Liver (tissue), 9 donors: ENCODE results near the gene CROCC2. TPM values are rescaled to one million over a fixed set of nuclear protein-coding genes. Genes with fewer than 3 reads are reported as not detected.
A peak's percentile ranks its signal among the peaks of the same experiment; 100 is the strongest.

Experiments
- DNase-seq: peaks from one replicate; pipeline ENCODE4 v3.0.0-alpha.2; 2017; ENCODE audit warnings: low spot score
- H3K27ac ChIP-seq, 2 donors: one replicate each; pipeline ENCODE4 v1.7.0; 2013; ENCODE audit warnings: inconsistent platforms in 2 of 2, low read length in 2 of 2, control low read depth in 1 of 2, low read depth in 1 of 2, mild to moderate bottlenecking in 1 of 2
- H3K27me3 ChIP-seq, 4 donors: one replicate each; pipeline versions ENCODE4 v1.6.1 to v1.7.0; 2013; ENCODE audit warnings: low read length in 3 of 4, inconsistent platforms in 1 of 4, mild to moderate bottlenecking in 1 of 4, moderate library complexity in 1 of 4; ENCODE audit not compliant: control insufficient read depth in 4 of 4, insufficient read depth in 4 of 4
- H3K36me3 ChIP-seq, 4 donors: one replicate each; pipeline versions ENCODE4 v1.6.1 to v1.7.0; 2013; ENCODE audit warnings: low read length in 3 of 4, mild to moderate bottlenecking in 3 of 4, low read depth in 1 of 4, moderate library complexity in 1 of 4; ENCODE audit not compliant: control insufficient read depth in 4 of 4, insufficient read depth in 3 of 4
- H3K4me1 ChIP-seq, 4 donors: one replicate each; pipeline versions ENCODE4 v1.6.1 to v1.7.0; 2013; ENCODE audit warnings: low read length in 3 of 4, mild to moderate bottlenecking in 3 of 4, moderate library complexity in 1 of 4; ENCODE audit not compliant: control insufficient read depth in 4 of 4, insufficient read depth in 4 of 4
- H3K4me3 ChIP-seq, 3 donors: one replicate each; pipeline versions ENCODE4 v1.6.1 to v1.7.0; 2013; ENCODE audit warnings: low read length in 3 of 3, control low read depth in 1 of 3, low read depth in 1 of 3, mild to moderate bottlenecking in 1 of 3
- H3K9ac ChIP-seq, 2 donors: one replicate each; pipeline ENCODE4 v1.7.0; 2013; ENCODE audit warnings: low read length in 2 of 2, mild to moderate bottlenecking in 2 of 2, moderate library complexity in 2 of 2, control low read depth in 1 of 2, low read depth in 1 of 2
- H3K9me3 ChIP-seq, 4 donors: one replicate each; pipeline versions ENCODE4 v1.6.1 to v1.7.0; 2013; ENCODE audit warnings: low read length in 3 of 4; ENCODE audit not compliant: control insufficient read depth in 4 of 4
- FOXA1 ChIP-seq: IDR thresholded peaks from 2 replicates; pipeline ENCODE4 v1.6.1; 2016; ENCODE audit warnings: antibody characterized with exemption
- FOXA2 ChIP-seq: IDR thresholded peaks from 2 replicates; pipeline ENCODE4 v1.6.1; 2016; ENCODE audit warnings: antibody characterized with exemption
- GABPA ChIP-seq, 2 donors: IDR thresholded peaks in 1 of 2; conservative IDR thresholded peaks in 1 of 2; 2 replicates each; pipeline ENCODE4 v1.6.1; 2016; ENCODE audit warnings: antibody characterized with exemption in 2 of 2, mild to moderate bottlenecking in 1 of 2, moderate library complexity in 1 of 2
- HNF4A ChIP-seq, 2 donors: conservative IDR thresholded peaks; 2 replicates each; pipeline ENCODE4 v1.6.1; 2016; ENCODE audit warnings: antibody characterized with exemption in 2 of 2, mild to moderate bottlenecking in 2 of 2
- JUND ChIP-seq, 2 donors: IDR thresholded peaks; 2 replicates each; pipeline ENCODE4 v1.6.1; 2016; ENCODE audit warnings: antibody characterized with exemption in 2 of 2
- REST ChIP-seq: IDR thresholded peaks from 2 replicates; pipeline ENCODE4 v1.6.1; 2016; ENCODE audit warnings: antibody characterized with exemption, mild to moderate bottlenecking
- RXRA ChIP-seq, 2 donors: IDR thresholded peaks; 2 replicates each; pipeline ENCODE4 v1.6.1; 2017 to 2018; ENCODE audit warnings: antibody characterized with exemption in 2 of 2, mild to moderate bottlenecking in 1 of 2
- SP1 ChIP-seq: IDR thresholded peaks from 2 replicates; pipeline ENCODE4 v1.6.1; 2018; ENCODE audit warnings: antibody characterized with exemption, mild to moderate bottlenecking
- WGBS: extraction: QIAGEN DNeasy Blood & Tissue Kit; methylation state at CpG from one replicate; pipeline ENCODE4 v1.1.7; 2013; 5-methylcytosine and 5-hydroxymethylcytosine counted together
- polyA plus RNA-seq, 2 donors: library from polyadenylated mRNA; stranded (reverse) in 1 of 2; unstranded in 1 of 2; fragments of 200-250 nt in 1 of 2; fragments of >200 nt in 1 of 2; fragmentation: Nextera tagmentation in 1 of 2; extraction: Ambion mirVana in 1 of 2; gene quantifications; one replicate each; pipeline versions ENCODE4 v1.2.1 to v1.2.3, GENCODE V29; 2013 to 2015
- total RNA-seq, 2 donors: library from RNA; depleted of rRNA; stranded (reverse); fragments of >200 nt; gene quantifications; one replicate each; pipeline ENCODE4 v1.2.3, GENCODE V29; 2014
- TF ChIP-seq, protein P1 (sequence below): IDR thresholded peaks from 2 replicates; pipeline ENCODE4 v1.6.1; 2016; ENCODE audit warnings: antibody characterized with exemption
- TF ChIP-seq, protein P2 (sequence below): IDR thresholded peaks from 2 replicates; pipeline ENCODE4 v1.6.1; 2016; ENCODE audit warnings: antibody characterized with exemption
- TF ChIP-seq, protein P3 (sequence below): IDR thresholded peaks from 2 replicates; pipeline ENCODE4 v1.6.1; 2016; ENCODE audit warnings: antibody characterized with exemption
- donor health status: healthy.
- donor health status: healthy.
- donor health status: healthy.
- donor health status: healthy.
- donor health status: healthy.

The CROCC2 gene
- total and polyA plus RNA-seq, 4 donors = under 0.01 to 0.13 (median 0.05) TPM

DNA sequence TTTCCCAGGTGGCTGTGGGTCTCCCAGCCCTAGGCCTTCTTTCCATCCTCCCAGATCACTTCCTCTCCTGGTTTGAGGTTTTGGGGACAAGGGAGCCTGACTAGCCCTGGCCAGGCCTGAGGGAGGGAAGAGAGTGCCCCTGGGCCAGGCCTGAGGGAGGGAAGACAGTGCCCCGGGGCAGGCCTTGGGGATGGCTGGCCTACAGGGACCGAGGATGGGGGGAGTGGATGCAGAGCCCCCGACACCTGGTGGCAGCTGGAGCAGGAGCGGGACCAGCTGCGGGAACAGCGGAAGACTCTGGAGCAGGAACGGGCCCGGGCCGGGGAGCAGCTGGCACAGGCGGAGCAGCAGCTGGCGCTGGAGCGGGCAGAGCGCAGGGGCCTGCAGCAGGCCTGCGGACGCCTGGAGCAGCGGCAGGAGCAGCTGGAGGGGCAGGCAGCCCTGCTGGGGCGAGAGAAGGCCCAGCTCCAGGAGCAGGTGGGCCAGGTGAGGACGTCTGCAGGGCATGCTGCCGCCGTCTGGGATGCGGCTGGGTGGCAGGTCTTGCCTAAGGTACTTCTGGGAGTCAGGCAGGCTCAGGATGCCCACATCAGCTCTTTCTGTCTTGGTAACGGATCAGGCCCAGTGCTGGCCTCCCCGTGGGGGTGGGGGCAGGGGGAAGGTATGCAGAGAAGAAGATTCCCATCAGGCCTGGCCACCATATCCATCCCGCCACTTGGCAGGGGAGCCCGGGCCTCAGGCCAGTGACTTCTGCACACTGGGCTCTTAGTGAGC is 29.2 kb downstream of the CROCC2 start:
- peak; percentile 24 for DNase-seq
- no peak overlapping the region for H3K27ac ChIP-seq
- H3K9me3 ChIP-seq = peaks cover 0 to 4% (median 0%) of the 10 kb centered on the region in 4 donors
- H3K4me3 ChIP-seq = no peak overlapping the region
- no peak overlapping the region for H3K9ac ChIP-seq
- WGBS = 93% methylated on average over 25 of the region's 25 CpGs
- TF ChIP-seq REST = no peak
- no peak for TF ChIP-seq FOXA2
- TF ChIP-seq, protein P1, sequence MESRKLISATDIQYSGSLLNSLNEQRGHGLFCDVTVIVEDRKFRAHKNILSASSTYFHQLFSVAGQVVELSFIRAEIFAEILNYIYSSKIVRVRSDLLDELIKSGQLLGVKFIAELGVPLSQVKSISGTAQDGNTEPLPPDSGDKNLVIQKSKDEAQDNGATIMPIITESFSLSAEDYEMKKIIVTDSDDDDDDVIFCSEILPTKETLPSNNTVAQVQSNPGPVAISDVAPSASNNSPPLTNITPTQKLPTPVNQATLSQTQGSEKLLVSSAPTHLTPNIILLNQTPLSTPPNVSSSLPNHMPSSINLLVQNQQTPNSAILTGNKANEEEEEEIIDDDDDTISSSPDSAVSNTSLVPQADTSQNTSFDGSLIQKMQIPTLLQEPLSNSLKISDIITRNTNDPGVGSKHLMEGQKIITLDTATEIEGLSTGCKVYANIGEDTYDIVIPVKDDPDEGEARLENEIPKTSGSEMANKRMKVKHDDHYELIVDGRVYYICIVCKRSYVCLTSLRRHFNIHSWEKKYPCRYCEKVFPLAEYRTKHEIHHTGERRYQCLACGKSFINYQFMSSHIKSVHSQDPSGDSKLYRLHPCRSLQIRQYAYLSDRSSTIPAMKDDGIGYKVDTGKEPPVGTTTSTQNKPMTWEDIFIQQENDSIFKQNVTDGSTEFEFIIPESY = no peak
- no peak for TF ChIP-seq SP1
- TF ChIP-seq GABPA (IDR thresholded peaks at IDR 0.05 in 1 of 2, conservative IDR thresholded peaks at IDR 0.05 in 1 of 2) = no peak
- TF ChIP-seq FOXA1 = no peak
- TF ChIP-seq JUND (IDR thresholded peaks at IDR 0.05) = no peak
- TF ChIP-seq RXRA (IDR thresholded peaks at IDR 0.05) = no peak
- no peak for TF ChIP-seq HNF4A (conservative IDR thresholded peaks at IDR 0.05)
- TF ChIP-seq, protein P2, sequence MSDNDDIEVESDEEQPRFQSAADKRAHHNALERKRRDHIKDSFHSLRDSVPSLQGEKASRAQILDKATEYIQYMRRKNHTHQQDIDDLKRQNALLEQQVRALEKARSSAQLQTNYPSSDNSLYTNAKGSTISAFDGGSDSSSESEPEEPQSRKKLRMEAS = no peak
- H3K27me3 ChIP-seq = no peaks in the 10 kb centered on the region
- H3K4me1 ChIP-seq = no peaks in the 10 kb centered on the region
- no peaks in the 10 kb centered on the region for H3K36me3 ChIP-seq

GRCh38 chr2:240936106-240936505 is 30.0 kb downstream of the CROCC2 start:
- TF ChIP-seq, protein P3, sequence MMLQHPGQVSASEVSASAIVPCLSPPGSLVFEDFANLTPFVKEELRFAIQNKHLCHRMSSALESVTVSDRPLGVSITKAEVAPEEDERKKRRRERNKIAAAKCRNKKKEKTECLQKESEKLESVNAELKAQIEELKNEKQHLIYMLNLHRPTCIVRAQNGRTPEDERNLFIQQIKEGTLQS = no peak
- TF ChIP-seq, protein P2 = no peak
- no peak for TF ChIP-seq FOXA1
- Histone ChIP-seq H3K4me1 (no peaks in the 10 kb centered on the region), H3K9ac (no peak overlapping the region), H3K27ac (no peak overlapping the region), H3K27me3 (no peaks in the 10 kb centered on the region), H3K36me3 (no peaks in the 10 kb centered on the region), H3K4me3 (no peak overlapping the region), H3K9me3 (peaks cover 0 to 4% (median 0%) of the 10 kb centered on the region in 4 donors)
- DNase-seq = peak; percentile 19
- 89% methylated on average over 9 of the region's 9 CpGs for WGBS
